ENCODE measurements around the gene CAND1.

The CAND1 gene

GRCh38 chr12:67268896-67269632 lies at the start of gene CAND1:
Gene CAND1, plus strand, starts transcription at chr12:67269358. Its CDS starts 360 bp downstream, at chr12:67269718.
- in situ Hi-C loops (cut with MboI; ENCODE audit: low sequenced_read_pairs): no loop called here

GRCh38 chr12:67220065-67220464 lies 49.1 kb upstream of the CAND1 start:
- in situ Hi-C loops (cut with MboI; ENCODE audit: low sequenced_read_pairs): no loop called here

GRCh38 chr12:67222302-67222701 lies 46.9 kb upstream of the CAND1 start:
- in situ Hi-C loops (cut with MboI; ENCODE audit: low sequenced_read_pairs): no loop called here

GRCh38 chr12:67223225-67223624 lies 45.9 kb upstream of the CAND1 start:
- in situ Hi-C loops (cut with MboI; ENCODE audit: low sequenced_read_pairs): no loop called here

- in situ Hi-C loops (cut with MboI; ENCODE audit: low sequenced_read_pairs): no loop called here
Measured at GRCh38 chr12:67237231-67237630, 31.9 kb upstream of the CAND1 start.

GRCh38 chr12:67239061-67239460 lies 30.1 kb upstream of the CAND1 start:
- in situ Hi-C loops (cut with MboI; ENCODE audit: low sequenced_read_pairs): no loop called here

GRCh38 chr12:67241482-67241881 lies 27.7 kb upstream of the CAND1 start:
- in situ Hi-C loops (cut with MboI; ENCODE audit: low sequenced_read_pairs): no loop called here

GRCh38 chr12:67243260-67243659 lies 25.9 kb upstream of the CAND1 start:
- in situ Hi-C loops (cut with MboI; ENCODE audit: low sequenced_read_pairs): no loop called here

- in situ Hi-C loops (cut with MboI; ENCODE audit: low sequenced_read_pairs): no loop called here
Measured at GRCh38 chr12:67245571-67245970, 23.6 kb upstream of the CAND1 start.

- in situ Hi-C loops (cut with MboI; ENCODE audit: low sequenced_read_pairs): no loop called here
Measured at GRCh38 chr12:67251012-67251411, 18.1 kb upstream of the CAND1 start.

- in situ Hi-C loops (cut with MboI; ENCODE audit: low sequenced_read_pairs): no loop called here
Measured at GRCh38 chr12:67254372-67255026, 14.7 kb upstream of the CAND1 start.

GRCh38 chr12:67256649-67257048 lies 12.5 kb upstream of the CAND1 start:
- in situ Hi-C loops (cut with MboI; ENCODE audit: low sequenced_read_pairs): no loop called here

- in situ Hi-C loops (cut with MboI; ENCODE audit: low sequenced_read_pairs): no loop called here
Measured at GRCh38 chr12:67263471-67263870, 5.7 kb upstream of the CAND1 start.

- in situ Hi-C loops (cut with MboI; ENCODE audit: low sequenced_read_pairs): no loop called here
Measured at GRCh38 chr12:67268335-67268895, 743 bp upstream of the CAND1 start.

GRCh38 chr12:67269633-67270573 lies 745 bp downstream of the CAND1 start:
- in situ Hi-C loops (cut with MboI; ENCODE audit: low sequenced_read_pairs): no loop called here

- in situ Hi-C loops (cut with MboI; ENCODE audit: low sequenced_read_pairs): no loop called here
Measured at GRCh38 chr12:67270622-67271021, 1.5 kb downstream of the CAND1 start.

GRCh38 chr12:67271976-67272375 lies 2.8 kb downstream of the CAND1 start:
- in situ Hi-C loops (cut with MboI; ENCODE audit: low sequenced_read_pairs): no loop called here

GRCh38 chr12:67274186-67274585 lies 5.0 kb downstream of the CAND1 start:
- in situ Hi-C loops (cut with MboI; ENCODE audit: low sequenced_read_pairs): no loop called here

GRCh38 chr12:67275380-67275913 lies 6.3 kb downstream of the CAND1 start:
- in situ Hi-C loops (cut with MboI; ENCODE audit: low sequenced_read_pairs): no loop called here

GRCh38 chr12:67276421-67276820 lies 7.3 kb downstream of the CAND1 start:
- in situ Hi-C loops (cut with MboI; ENCODE audit: low sequenced_read_pairs): no loop called here

- in situ Hi-C loops (cut with MboI; ENCODE audit: low sequenced_read_pairs): no loop called here
Measured at GRCh38 chr12:67279637-67280036, 10.5 kb downstream of the CAND1 start.

Data from hTERT RPE-1 (cell line).